MM.1S (cell line): ENCODE results near the gene LEUTX.

Experiments
- CTCF ChIP-seq: fragments of 300-600 bp; sonication (generic); IDR thresholded peaks from 2 replicates; pipeline ENCODE4 v1.5.1; 2016; ENCODE audit warnings: antibody characterized with exemption, low read length, mixed read lengths
- EZH2 ChIP-seq: fragments of 300-600 bp; sonication (generic); optimal IDR thresholded peaks from 2 replicates; pipeline ENCODE3; 2017; ENCODE audit warnings: low read depth, mild to moderate bottlenecking, antibody characterized with exemption, low read length, mixed read lengths

- TF ChIP-seq CTCF = no peak
- TF ChIP-seq EZH2 = no peak
Measured at GRCh38 chr19:39819786-39820185, 41.1 kb downstream of the LEUTX start.
